IMR-90 (cell line): ENCODE data around the gene SRSF4. TPM values are rescaled to one million over a fixed set of nuclear protein-coding genes. Genes with fewer than 3 reads are reported as not detected.

Experiments used
- ATAC-seq: fragments of 200-7000 bp; cut with Tn5 transposase; 2 replicates; pipeline ENCODE4 v1.9.1; 2020; ENCODE audit warnings: low read depth, mild to moderate bottlenecking, moderate library complexity
- Bru-seq: library from RNA; stranded (reverse); fragments of 400-500 nt; gene quantifications from one replicate; lab custom pipeline; 2021; lab: Mats Ljungman, UMichigan
- BruChase-seq, 2 experiments: library from RNA; stranded (reverse); fragments of 400-500 nt; gene quantifications; one replicate each; lab custom pipeline; 2021; lab: Mats Ljungman, UMichigan
- BruUV-seq: library from RNA; stranded (reverse); fragments of 400-500 nt; replicated peaks from 2 replicates; lab custom pipeline; 2021; lab: Mats Ljungman, UMichigan
- CTCF ChIA-PET: fragments of 300-600 bp; formaldehyde crosslinking; extraction: SDS; loops from one replicate; lab custom pipeline; 2021; ENCODE audit warnings: antibody characterized with exemption; lab: Yijun Ruan, JAX
- POLR2A ChIA-PET: fragments of 300-600 bp; sonication (Branson Sonifier 250); formaldehyde crosslinking; loops from one replicate; lab custom pipeline; 2022; ENCODE audit warnings: antibody characterized with exemption; ENCODE audit not compliant: unreplicated experiment; lab: Charles Lee
- DNase-seq: peaks from one replicate; pipeline ENCODE4 v3.0.0; 2013
- H2AFZ ChIP-seq: replicated peaks from 2 replicates; pipeline ENCODE3; 2013; ENCODE audit warnings: low read length, mild to moderate bottlenecking; ENCODE audit not compliant: poor library complexity
- H2AK5ac ChIP-seq: 2 replicates; pipeline ENCODE4 v1.6.1; 2013; ENCODE audit warnings: low read depth, low read length, inconsistent platforms
- H2AK9ac ChIP-seq: replicated peaks from 2 replicates; pipeline ENCODE3; 2013; ENCODE audit warnings: mild to moderate bottlenecking, low read depth, low read length, moderate library complexity; ENCODE audit not compliant: poor library complexity
- H2BK120ac ChIP-seq: 2 replicates; pipeline ENCODE4 v1.6.1; 2013; ENCODE audit warnings: low read depth, low read length, inconsistent platforms
- H2BK15ac ChIP-seq: 3 replicates; pipeline ENCODE4 v1.6.1; 2013; ENCODE audit warnings: low read depth, low read length, inconsistent platforms
- H2BK20ac ChIP-seq: 2 replicates; pipeline ENCODE4 v1.6.1; 2013; ENCODE audit warnings: low read depth, mild to moderate bottlenecking, inconsistent platforms, low read length, moderate library complexity
- H2BK5ac ChIP-seq: 2 replicates; pipeline ENCODE4 v1.6.1; 2013; ENCODE audit warnings: mild to moderate bottlenecking, low read depth, low read length, inconsistent platforms; ENCODE audit not compliant: poor library complexity, severe bottlenecking
- H3K14ac ChIP-seq: replicated peaks from 2 replicates; pipeline ENCODE4 v1.6.1; 2013; ENCODE audit warnings: low read depth, low read length, inconsistent platforms
- H3K18ac ChIP-seq: 2 replicates; pipeline ENCODE4 v1.6.1; 2013; ENCODE audit warnings: low read depth, low read length, control low read depth
- H3K23ac ChIP-seq: 2 replicates; pipeline ENCODE4 v1.6.1; 2013; ENCODE audit warnings: low read depth, low read length, inconsistent platforms
- H3K27ac ChIP-seq: 2 replicates; pipeline ENCODE4 v1.5.1; 2013; ENCODE audit warnings: mild to moderate bottlenecking, control low read depth, low read length; ENCODE audit not compliant: insufficient read depth
- H3K27me3 ChIP-seq: 2 replicates; pipeline ENCODE4 v1.6.1; 2013; ENCODE audit warnings: low read length; ENCODE audit not compliant: control insufficient read depth, insufficient read depth
- H3K36me3 ChIP-seq: 2 replicates; pipeline ENCODE4 v1.6.1; 2013; ENCODE audit warnings: low read length, mixed read lengths; ENCODE audit not compliant: control insufficient read depth, insufficient read depth
- H3K4ac ChIP-seq: 2 replicates; pipeline ENCODE4 v1.6.1; 2013; ENCODE audit warnings: low read depth, low read length, inconsistent platforms
- H3K4me1 ChIP-seq: 2 replicates; pipeline ENCODE4 v1.6.1; 2013; ENCODE audit warnings: low read length, mixed read lengths; ENCODE audit not compliant: control insufficient read depth, insufficient read depth
- H3K4me2 ChIP-seq: 2 replicates; pipeline ENCODE4 v1.6.1; 2013; ENCODE audit warnings: low read depth, mild to moderate bottlenecking, control low read depth, low read length, moderate library complexity
- H3K4me3 ChIP-seq: 2 replicates; pipeline ENCODE4 v1.5.1; 2013; ENCODE audit warnings: low read depth, mild to moderate bottlenecking, control low read depth, low read length, moderate library complexity; ENCODE audit not compliant: insufficient read depth
- H3K56ac ChIP-seq: 2 replicates; pipeline ENCODE4 v1.6.1; 2013; ENCODE audit warnings: low read length, inconsistent platforms; ENCODE audit not compliant: insufficient read depth; ENCODE audit errors: extremely low read depth
- H3K79me1 ChIP-seq, 2 experiments: 2 replicates each; pipeline ENCODE4 v1.6.1; 2013; ENCODE audit warnings: low read length in 2 of 2, inconsistent platforms in 1 of 2, low read depth in 1 of 2
- H3K9ac ChIP-seq: 2 replicates; pipeline ENCODE4 v1.6.1; 2013; ENCODE audit warnings: low read depth, low read length, control low read depth
- H3K9me1 ChIP-seq: 2 replicates; pipeline ENCODE4 v1.6.1; 2013; ENCODE audit warnings: low read length, inconsistent platforms; ENCODE audit not compliant: insufficient read depth
- H3K9me3 ChIP-seq: 2 replicates; pipeline ENCODE4 v1.6.1; 2013; ENCODE audit warnings: low read length; ENCODE audit not compliant: control insufficient read depth, insufficient read depth
- H4K20me1 ChIP-seq: 2 replicates; pipeline ENCODE4 v1.6.1; 2013; ENCODE audit warnings: low read length, inconsistent platforms; ENCODE audit not compliant: insufficient read depth
- H4K5ac ChIP-seq: 2 replicates; pipeline ENCODE4 v1.6.1; 2013; ENCODE audit warnings: mild to moderate bottlenecking, low read depth, low read length, control low read depth
- H4K8ac ChIP-seq, 2 experiments: 2 replicates each; pipeline ENCODE4 v1.6.1; 2013; ENCODE audit warnings: low read depth in 2 of 2, low read length in 2 of 2, control low read depth in 1 of 2, inconsistent platforms in 1 of 2
- H4K91ac ChIP-seq: 2 replicates; pipeline ENCODE4 v1.6.1; 2013; ENCODE audit warnings: low read depth, low read length, inconsistent platforms; ENCODE audit not compliant: insufficient read depth
- BHLHE40 ChIP-seq: fragments of 150-350 bp; IDR thresholded peaks from 2 replicates; pipeline ENCODE4 v1.6.1; 2016; ENCODE audit warnings: mild to moderate bottlenecking, low read depth, low read length
- ELK1 ChIP-seq: fragments of 150-350 bp; IDR thresholded peaks from 2 replicates; pipeline ENCODE4 v1.6.1; 2016; ENCODE audit warnings: low read depth, mild to moderate bottlenecking, low read length, moderate library complexity, borderline replicate concordance
- FOS ChIP-seq: fragments of 150-350 bp; IDR thresholded peaks from 2 replicates; pipeline ENCODE4 v1.6.1; 2016; ENCODE audit warnings: low read depth, low read length
- MAFK ChIP-seq: IDR thresholded peaks from 2 replicates; pipeline ENCODE4 v1.6.1; 2012; ENCODE audit warnings: low read depth, low read length, improper control_type of control experiment
- MAZ ChIP-seq: IDR thresholded peaks from 2 replicates; pipeline ENCODE4 v1.6.1; 2012; ENCODE audit warnings: low read depth, mild to moderate bottlenecking, low read length, improper control_type of control experiment, moderate library complexity, borderline replicate concordance
- MXI1 ChIP-seq: IDR thresholded peaks from 2 replicates; pipeline ENCODE4 v1.6.1; 2012; ENCODE audit warnings: low read depth, mild to moderate bottlenecking, low read length, moderate library complexity, borderline replicate concordance
- NFE2L2 ChIP-seq: fragments of 150-350 bp; IDR thresholded peaks from 2 replicates; pipeline ENCODE4 v1.6.1; 2016; ENCODE audit warnings: low read depth, mild to moderate bottlenecking, low read length
- POLR2A ChIP-seq: IDR thresholded peaks from 2 replicates; pipeline ENCODE4 v1.6.1; 2012; ENCODE audit warnings: mild to moderate bottlenecking, low read depth, low read length
- RAD21 ChIP-seq: IDR thresholded peaks from 2 replicates; pipeline ENCODE4 v1.6.1; 2012; ENCODE audit warnings: low read length, improper control_type of control experiment
- RCOR1 ChIP-seq: IDR thresholded peaks from 2 replicates; pipeline ENCODE4 v1.6.1; 2012; ENCODE audit warnings: mild to moderate bottlenecking, low read length, improper control_type of control experiment; ENCODE audit not compliant: insufficient replicate concordance
- RFX5 ChIP-seq: IDR thresholded peaks from 2 replicates; pipeline ENCODE4 v1.8.0; 2012; ENCODE audit warnings: low read depth, mild to moderate bottlenecking, low read length, moderate library complexity
- SMC3 ChIP-seq: fragments of 150-350 bp; IDR thresholded peaks from 2 replicates; pipeline ENCODE4 v1.6.1; 2016; ENCODE audit warnings: low read depth, mild to moderate bottlenecking, antibody characterized with exemption, low read length, moderate library complexity
- USF2 ChIP-seq: fragments of 150-350 bp; IDR thresholded peaks from 2 replicates; pipeline ENCODE4 v1.6.1; 2017; ENCODE audit warnings: mild to moderate bottlenecking, antibody characterized with exemption, low read length, low read depth
- WGBS, 2 experiments: methylation state at CpG; one replicate each; pipeline versions ENCODE4 v1.1.5 to v1.1.7; 2013; ENCODE audit warnings: missing lambda C conversion rate in 2 of 2; ENCODE audit not compliant: insufficient read length in 1 of 2; ENCODE audit errors: extremely low coverage in 2 of 2; 5-methylcytosine and 5-hydroxymethylcytosine counted together
- dilution Hi-C: fragments of 300-500 bp; cut with HindIII; formaldehyde crosslinking; loops from one replicate; pipeline ENCODE4 v1.14.3; 2018; ENCODE audit warnings: low sequenced_read_pairs; ENCODE audit not compliant: unreplicated experiment
- in situ Hi-C: fragments of 300-500 bp; cut with MboI; formaldehyde crosslinking; loops from 3 replicates; pipeline ENCODE4 v1.14.3; 2019; ENCODE audit warnings: low sequenced_read_pairs, inconsistent platforms, mixed read lengths
- intact Hi-C: fragments of 100-400 bp; cut with micrococcal nuclease; formaldehyde crosslinking; loops from 2 replicates; pipeline ENCODE4 v1.10.0; 2022
- long read RNA-seq: library from polyadenylated mRNA; unstranded; transcript quantifications from one replicate; pipeline ENCODE4 v2.0.0, GENCODE V29; 2021; ENCODE audit not compliant: unreplicated experiment
- polyA plus RNA-seq, 3 experiments: library from polyadenylated mRNA; depleted of rRNA; stranded (reverse); fragments of >200 nt; gene quantifications; 2 replicates each; pipeline ENCODE4 v1.2.3, GENCODE V29; 2012; ENCODE audit warnings: low replicate concordance in 1 of 3
- total RNA-seq: library from RNA; depleted of rRNA; stranded (reverse); fragments of >200 nt; gene quantifications from 2 replicates; pipeline ENCODE4 v1.2.3, GENCODE V29; 2012; rRNA removed

Gene SRSF4
- total RNA-seq (20.8 and 38.6 TPM in 2 replicates), polyA plus RNA-seq (2012; rRNA removed) (37.8 and 48.5 TPM in 2 replicates), Bru-seq, nascent RNA (percentile 98 among the genes with signal in this experiment), BruChase-seq, experiment 1, labeled RNA remaining after a 6-hour chase (percentile 98 among the genes with signal in this experiment), BruChase-seq, experiment 2, labeled RNA remaining after a 2-hour chase (percentile 98 among the genes with signal in this experiment)
- polyA plus RNA-seq (2012; cell fraction: cytosol; rRNA removed): 20.4 and 21.2 TPM in 2 replicates
- polyA plus RNA-seq (2012; cell fraction: nucleus; rRNA removed; ENCODE audit: low replicate concordance): 75.0 and 295 TPM in 2 replicates
- long read RNA-seq, transcript SRSF4-202 (5 exons, 1,264 nt): minor isoform, 6 of 138 reads
- long read RNA-seq, transcript SRSF4-201 (6 exons, 2,387 nt): major isoform, 97 of 138 reads
- long read RNA-seq, partial matches to known transcripts: 1 of 138 reads
- long read RNA-seq, other reads (novel, unspliced or antisense): 34 of 138 reads

GRCh38 chr1:29181413-29182225 is at the start of gene SRSF4:
Gene SRSF4 (minus strand): TSS chr1:29181900. CDS start chr1:29181752, 148 bp downstream.
- DNase-seq: peak; percentile 98
- dilution Hi-C loops (no loop called here), intact Hi-C loops (loop anchor here (2.0 to 5.0 kb wide), 3 partner anchors 15 to 299 kb away; partner anchors contain the start of gene TMEM200B), in situ Hi-C loops (no loop called here)
- peak within 1 kb of the TSS; percentile 99 for H3K4ac ChIP-seq
- peak within 1 kb of the TSS; percentile 97 for H3K27ac ChIP-seq
- H3K9me1 ChIP-seq: peaks cover 16% of the 10 kb centered on the region
- H4K8ac ChIP-seq: peak within 1 kb of the TSS; percentile 92 to 100
- H3K56ac ChIP-seq: peak within 1 kb of the TSS; percentile 91
- H3K14ac ChIP-seq: peak within 1 kb of the TSS; percentile 99
- H2AFZ ChIP-seq: peak within 1 kb of the TSS; percentile 99
- ChIA-PET CTCF (interaction anchor here (0.6 to 2.3 kb wide), 6 partner anchors 15 to 300 kb away, joined by 3 to 17 read pairs (median 6); no protein-coding TSS in a partner anchor), POLR2A (interaction anchor here (0.6 to 2.4 kb wide), 7 partner anchors 10 to 445 kb away, joined by 3 to 28 read pairs (median 5); partner anchors contain the start of gene YTHDF2)
- peaks cover 49% of the 10 kb centered on the region for H4K20me1 ChIP-seq
- peak within 1 kb of the TSS; percentile 94 for H2AK5ac ChIP-seq
- H3K27me3 ChIP-seq: no peaks in the 10 kb centered on the region
- peak within 1 kb of the TSS; percentile 76 for H3K18ac ChIP-seq
- peak within 1 kb of the TSS; percentile 90 for H2BK5ac ChIP-seq
- H3K4me3 ChIP-seq: peak within 1 kb of the TSS; percentile 84
- peak within 1 kb of the TSS; percentile 98 for H3K9ac ChIP-seq
- ATAC-seq: peak; percentile 94
- peak within 1 kb of the TSS; percentile 99 for H2AK9ac ChIP-seq
- H2BK15ac ChIP-seq: no peak within 1 kb of the TSS; the same call in 1 of the 3 replicates
- H2BK120ac ChIP-seq: peak within 1 kb of the TSS; percentile 81
- H3K79me1 ChIP-seq: peaks cover 0 to 26% of the 10 kb centered on the region in 2 experiments; a peak in 2 of 4 replicates
- 0% methylated on average over 48 of the region's 100 CpGs; no CpG with 5 or more reads in 1 of the 2 experiments for WGBS, 2 experiments
- H3K36me3 ChIP-seq: peaks cover 6% of the 10 kb centered on the region
- H4K91ac ChIP-seq: peak within 1 kb of the TSS; percentile 99
- H3K9me3 ChIP-seq: no peaks in the 10 kb centered on the region
- H3K4me2 ChIP-seq: peak within 1 kb of the TSS; percentile 90
- peak within 1 kb of the TSS; percentile 97 for H3K23ac ChIP-seq
- H3K4me1 ChIP-seq: peaks cover 10% of the 10 kb centered on the region
- peak within 1 kb of the TSS; percentile 94 for H4K5ac ChIP-seq
- H2BK20ac ChIP-seq: no peak within 1 kb of the TSS
- no TSS peak for BruUV-seq
- no peak for TF ChIP-seq USF2
- TF ChIP-seq RAD21: peak; percentile 59
- no peak for TF ChIP-seq FOS
- no peak for TF ChIP-seq RFX5
- peak; percentile 32; the same call in 1 of the 2 replicates for TF ChIP-seq SMC3
- no peak for TF ChIP-seq RCOR1
- TF ChIP-seq MAZ: peak; percentile 87
- no peak for TF ChIP-seq MAFK
- TF ChIP-seq POLR2A: peak; percentile 90
- no peak for TF ChIP-seq BHLHE40
- TF ChIP-seq NFE2L2: no peak
- no peak for TF ChIP-seq ELK1
- TF ChIP-seq MXI1: 0 out of 2 replicates have a peak, but pooled peaks have one; percentile 41
